Kidney tubule cell (primary cell): ENCODE data around the gene CTNS.

Experiments
- DNase-seq: peaks from one replicate; pipeline ENCODE4 v3.0.0-alpha.2; 2018; ENCODE audit warnings: low spot score

Gene CTNS

DNA sequence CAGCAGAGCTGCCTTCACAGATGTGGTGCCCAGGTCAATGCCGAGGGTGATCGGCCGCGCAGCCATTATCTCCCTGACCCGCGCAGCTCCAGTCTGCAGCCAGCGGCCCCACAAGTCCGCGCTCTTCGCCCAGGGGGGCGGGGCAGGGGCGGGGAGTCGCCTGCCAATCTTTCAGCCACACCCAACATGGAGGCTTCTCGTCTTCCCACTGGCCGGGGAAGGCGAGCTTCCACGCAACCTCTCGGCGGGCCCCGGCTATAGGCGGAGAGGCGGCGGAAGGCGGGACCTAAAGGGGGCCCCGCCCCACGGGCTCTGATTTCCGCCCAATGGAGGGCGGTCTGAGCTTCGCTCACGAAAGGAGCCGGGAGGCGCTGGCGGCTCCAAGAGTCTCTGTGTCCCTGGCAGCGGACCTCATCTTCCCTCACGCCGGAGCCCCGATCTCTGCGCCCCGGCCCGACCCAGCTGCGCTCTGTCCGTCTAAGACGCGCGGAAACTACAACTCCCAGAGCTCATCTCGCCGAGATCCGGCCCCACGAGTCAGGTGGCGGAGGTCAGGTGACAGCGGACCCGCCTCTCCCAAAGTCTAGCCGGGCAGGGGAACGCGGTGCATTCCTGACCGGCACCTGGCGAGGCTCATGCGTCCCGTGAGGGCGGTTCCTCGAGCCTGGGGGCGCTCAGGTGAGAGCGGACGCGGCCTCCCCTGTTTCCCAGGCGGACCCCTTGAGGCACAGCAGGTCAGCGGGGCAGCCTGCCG, at the start of gene CTNS, which contains the start of gene SHPK:
Gene CTNS (plus strand): TSS at position 607 of the 754 bp plus-strand sequence. CDS start 3,447 bp downstream, outside the sequence.
Gene SHPK (minus strand): TSS at position 97 of the 754 bp plus-strand sequence. CDS start 31 bp downstream, at position 66.
- DNase-seq: peak; percentile 98

GRCh38 chr17:3589784-3590183, 46.8 kb upstream of the CTNS start:
- no peak for DNase-seq

GRCh38 chr17:3590231-3590630, 46.3 kb upstream of the CTNS start:
- DNase-seq: no peak

DNA sequence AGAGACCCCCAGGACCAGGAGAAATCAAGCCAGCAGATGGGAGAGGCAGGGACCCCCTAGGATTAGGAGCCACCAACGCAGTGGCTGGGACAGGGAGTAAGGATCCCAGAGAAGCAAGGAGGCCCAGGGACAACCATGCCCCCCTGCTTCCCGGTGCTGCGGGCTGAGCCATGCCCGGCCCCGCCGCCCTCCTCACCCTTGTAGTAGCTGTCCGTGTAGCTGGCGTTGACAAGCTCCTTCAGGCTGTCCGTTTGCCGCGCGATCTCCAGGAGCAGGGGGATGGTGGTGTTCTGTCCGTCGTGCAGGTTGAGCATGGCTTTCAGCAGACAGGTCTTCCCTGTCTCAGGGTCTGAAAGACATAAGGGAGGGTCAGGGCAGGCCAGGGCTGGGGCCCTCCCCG, 45.8 kb upstream of the CTNS start:
- no peak for DNase-seq

- no peak for DNase-seq
Measured at GRCh38 chr17:3592216-3592860, 44.2 kb upstream of the CTNS start.

DNA sequence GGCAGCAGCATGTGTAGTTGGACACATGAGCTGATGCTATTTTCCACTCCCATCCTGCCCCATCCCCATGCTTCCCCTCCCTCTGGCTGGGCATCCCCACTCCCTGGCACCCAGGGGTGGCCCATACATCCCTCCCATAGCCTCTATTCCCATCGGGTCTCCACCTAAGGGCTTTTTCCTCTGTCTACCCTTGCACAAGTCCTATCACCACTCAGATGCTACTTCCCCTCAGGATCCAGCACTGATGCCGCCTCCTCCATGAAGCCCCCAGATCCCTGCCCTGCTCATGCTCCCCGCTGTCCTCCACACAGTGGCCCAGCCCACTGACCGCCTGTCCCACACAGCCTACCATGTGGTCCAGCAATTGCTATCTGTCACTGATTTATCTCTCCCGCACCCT, 43.2 kb upstream of the CTNS start:
- DNase-seq: no peak

DNA sequence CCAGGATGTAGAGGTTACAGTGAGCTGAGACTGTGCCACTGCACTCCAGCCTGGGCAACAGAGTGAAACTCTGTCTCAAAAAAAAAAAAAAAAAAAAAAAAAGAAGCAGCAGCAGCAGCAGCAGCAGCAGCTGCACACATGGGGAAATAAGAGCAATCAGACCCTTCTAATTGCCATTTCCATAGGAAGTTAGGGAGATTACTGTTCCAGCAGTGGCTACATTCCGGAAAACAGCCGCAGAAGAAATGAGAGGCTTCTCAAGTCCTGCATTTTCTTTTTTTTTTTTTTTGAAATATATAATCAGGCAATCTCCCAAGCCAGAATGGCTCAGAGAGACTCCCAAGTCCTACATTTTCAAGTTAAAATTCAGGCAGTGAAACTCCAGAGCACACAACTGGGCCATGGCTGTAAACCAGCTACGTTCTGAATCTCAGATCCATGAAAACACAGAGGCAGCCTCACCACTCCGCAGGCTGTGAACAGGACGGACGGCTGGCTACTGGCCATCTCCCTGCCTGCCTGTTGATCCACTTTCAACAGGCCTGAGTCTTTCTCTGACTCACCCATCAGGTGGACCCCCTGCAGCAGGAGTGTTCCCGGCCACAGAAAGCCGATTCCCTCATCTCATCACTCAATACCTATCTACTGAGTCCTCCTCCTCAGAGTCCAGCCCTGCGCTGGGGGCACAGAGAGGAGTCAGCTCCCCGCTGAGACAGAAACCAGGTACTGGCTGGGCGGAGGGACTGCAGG, 42.3 kb upstream of the CTNS start:
- peak; percentile 46 for DNase-seq

DNA sequence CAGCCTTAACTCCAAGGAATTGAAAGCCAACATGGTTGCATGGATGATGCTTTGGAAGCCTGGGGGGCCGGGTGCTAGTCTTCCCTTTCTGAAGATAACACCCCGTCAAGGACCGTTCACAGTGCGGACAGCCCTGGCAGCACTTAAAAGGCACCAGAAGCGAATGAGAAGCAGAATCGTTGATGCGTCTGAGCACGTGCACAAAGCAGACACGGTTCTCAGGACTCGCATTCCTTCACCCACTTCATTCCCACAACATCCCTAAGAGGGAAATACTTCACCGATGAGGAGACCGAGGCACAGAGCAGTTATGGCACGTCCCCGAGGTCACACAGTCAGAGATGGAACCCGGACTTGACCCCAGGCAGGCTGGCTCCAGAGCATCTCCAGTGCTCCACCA, 41.6 kb upstream of the CTNS start:
- no peak for DNase-seq

- no peak for DNase-seq
Measured at GRCh38 chr17:3596804-3597464, 39.6 kb upstream of the CTNS start.

GRCh38 chr17:3598078-3598477, 38.5 kb upstream of the CTNS start:
- no peak for DNase-seq

DNA sequence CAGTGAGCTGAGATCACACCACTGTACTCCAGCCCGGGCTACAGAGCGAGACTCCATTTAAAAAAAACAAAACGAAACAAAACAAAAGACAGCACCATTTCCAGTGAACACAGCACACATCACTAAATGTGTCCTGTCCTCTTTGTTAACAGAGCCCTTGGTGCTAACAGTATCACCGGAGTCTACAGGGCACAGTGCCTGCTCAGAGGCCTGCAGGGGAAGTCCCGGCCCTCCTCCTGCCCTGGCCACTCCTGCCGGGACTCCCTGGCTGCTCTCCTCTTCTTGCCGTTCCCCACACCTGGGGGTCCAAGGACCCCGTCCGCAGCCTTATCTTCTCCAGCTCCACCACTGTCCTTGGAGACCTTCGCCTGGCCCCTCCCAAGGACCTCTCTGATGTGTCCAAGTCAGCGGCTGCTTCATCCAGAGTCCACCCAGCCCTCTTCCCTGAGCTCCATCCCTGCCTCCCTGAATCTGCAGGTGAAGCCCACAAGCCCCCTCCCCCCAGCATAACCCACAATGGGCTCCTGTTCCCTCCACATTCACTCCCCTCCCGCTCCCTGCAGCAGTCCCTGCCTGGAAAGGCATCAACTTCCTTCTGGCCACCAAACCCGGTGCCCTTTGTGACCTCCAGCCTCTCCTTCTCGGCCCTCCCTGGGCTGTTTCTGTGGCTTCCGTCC, 35.9 kb upstream of the CTNS start:
- no peak for DNase-seq

- DNase-seq: peak; percentile 9
Measured at GRCh38 chr17:3602499-3602898, 34.1 kb upstream of the CTNS start.

DNA sequence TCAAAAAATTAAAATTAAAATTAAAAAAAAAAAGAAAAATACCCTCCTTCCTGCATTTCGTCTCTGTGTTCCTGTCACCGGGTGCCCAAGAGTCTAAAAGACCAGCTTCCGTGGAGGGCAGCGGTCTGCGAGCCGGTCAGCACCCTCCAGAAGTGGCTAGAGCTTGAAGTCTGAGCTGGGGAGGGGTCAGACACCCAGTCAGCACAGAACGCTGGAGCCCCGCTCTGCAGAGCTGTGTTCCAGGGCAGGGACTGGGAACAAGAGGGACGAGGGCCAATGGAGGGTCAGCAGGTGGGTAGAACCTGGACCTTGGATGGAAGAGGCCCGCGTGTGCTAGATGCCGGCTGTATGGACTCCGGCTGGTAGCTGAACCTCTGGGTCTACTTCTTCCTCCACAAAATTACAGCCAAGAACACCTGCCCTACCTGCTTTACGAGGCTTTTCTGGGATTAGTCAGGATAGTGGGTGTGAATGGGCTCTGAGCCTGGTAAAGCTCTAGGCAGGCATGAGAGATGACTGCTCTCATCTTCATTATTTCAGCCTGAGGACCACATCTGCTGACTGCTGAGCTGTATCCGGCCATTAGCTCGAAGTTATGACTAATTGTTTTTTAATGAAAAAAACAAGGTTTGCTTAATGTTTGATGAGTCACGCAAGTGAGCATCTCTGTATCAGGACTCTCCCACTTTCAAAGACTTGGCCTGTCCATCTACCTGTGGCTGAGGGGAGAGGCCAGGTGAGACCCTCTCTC, 33.3 kb upstream of the CTNS start:
- peak; percentile 64 for DNase-seq

- no peak for DNase-seq
Measured at GRCh38 chr17:3603870-3604259, 32.7 kb upstream of the CTNS start.

DNA sequence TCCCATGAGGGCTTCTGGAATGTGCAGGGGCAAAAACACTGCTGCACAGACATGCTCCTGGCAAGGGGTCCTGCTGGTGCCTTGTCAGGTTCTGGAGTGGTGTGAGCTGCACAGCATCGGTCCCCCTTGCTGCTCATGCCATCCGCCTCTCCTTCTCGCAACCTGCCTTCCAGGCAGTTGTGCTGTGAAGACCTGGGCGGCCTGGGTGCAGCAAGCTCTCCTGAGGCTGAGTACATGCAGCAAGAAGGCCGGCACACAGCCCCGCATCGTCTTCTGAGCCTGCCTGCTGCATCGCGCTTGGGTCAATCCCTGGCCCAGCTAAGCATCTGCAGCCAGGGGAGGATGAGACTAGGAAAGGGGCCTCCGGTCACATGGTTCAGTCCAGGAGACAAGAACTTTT, 26.9 kb upstream of the CTNS start:
- DNase-seq: no peak

- DNase-seq: no peak
Measured at GRCh38 chr17:3610523-3610922, 26.0 kb upstream of the CTNS start.

GRCh38 chr17:3613124-3613523, 23.4 kb upstream of the CTNS start:
- DNase-seq: no peak

DNA sequence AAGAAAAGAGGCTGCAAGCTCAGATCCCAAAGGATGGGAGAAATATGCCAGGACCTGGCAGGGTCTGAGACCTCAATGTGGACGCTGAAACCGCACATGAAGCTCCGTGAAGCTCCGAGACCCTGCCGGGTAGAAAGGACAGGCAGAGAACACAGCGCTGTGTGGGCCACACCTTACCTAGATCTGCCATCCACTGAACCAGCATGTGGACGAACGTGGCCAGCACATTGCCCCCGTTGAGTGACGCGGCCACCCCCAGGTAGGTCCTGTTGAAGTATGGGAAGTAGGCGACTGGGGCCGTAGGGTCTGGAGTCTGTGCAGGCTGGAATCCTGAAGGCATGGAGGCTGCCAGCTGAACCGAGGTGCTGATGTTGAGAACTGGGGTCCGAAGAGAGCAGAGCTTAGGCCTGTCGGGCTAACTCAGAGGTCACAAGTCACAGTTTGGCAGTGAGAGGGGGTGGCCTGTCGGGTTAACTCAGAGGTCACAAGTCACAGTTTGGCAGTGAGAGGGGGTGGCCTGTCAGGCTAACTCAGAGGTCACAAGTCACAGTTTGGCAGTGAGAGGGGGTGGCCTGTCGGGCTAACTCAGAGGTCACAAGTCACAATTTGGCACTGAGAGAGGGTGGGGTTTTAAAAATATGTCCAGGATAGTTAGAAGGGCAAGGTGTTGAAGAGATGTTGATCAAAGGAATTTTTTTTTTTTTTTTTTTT, 21.2 kb upstream of the CTNS start:
- DNase-seq: no peak

DNA sequence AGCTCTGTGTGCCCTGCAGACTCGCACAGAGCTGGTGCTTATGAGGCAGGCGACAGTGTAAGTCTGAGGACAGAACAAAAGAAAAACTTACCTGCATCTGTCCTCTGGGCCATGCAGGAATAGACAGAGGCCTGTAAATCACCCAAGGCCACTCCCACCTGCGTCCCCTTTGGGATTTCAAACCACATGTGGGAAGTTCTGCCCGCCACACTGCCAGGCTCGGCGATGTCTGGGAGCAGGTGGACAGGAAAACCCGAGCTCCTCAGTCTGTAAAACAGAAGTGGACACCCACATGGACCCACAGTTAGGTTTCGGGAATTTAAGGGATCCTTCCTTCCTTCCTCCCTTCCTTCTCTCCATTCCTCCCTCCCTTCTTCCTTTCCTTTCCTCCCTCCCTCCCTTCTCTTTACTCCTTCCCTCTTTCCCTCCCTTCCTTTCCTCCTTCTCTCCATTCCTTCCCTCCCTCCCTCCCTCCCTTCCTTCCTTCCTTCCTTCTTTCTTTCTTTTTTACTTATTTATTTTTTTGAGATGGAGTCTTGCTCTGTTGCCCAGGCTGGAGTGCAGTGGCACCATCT, 15.3 kb upstream of the CTNS start:
- no peak for DNase-seq

DNA sequence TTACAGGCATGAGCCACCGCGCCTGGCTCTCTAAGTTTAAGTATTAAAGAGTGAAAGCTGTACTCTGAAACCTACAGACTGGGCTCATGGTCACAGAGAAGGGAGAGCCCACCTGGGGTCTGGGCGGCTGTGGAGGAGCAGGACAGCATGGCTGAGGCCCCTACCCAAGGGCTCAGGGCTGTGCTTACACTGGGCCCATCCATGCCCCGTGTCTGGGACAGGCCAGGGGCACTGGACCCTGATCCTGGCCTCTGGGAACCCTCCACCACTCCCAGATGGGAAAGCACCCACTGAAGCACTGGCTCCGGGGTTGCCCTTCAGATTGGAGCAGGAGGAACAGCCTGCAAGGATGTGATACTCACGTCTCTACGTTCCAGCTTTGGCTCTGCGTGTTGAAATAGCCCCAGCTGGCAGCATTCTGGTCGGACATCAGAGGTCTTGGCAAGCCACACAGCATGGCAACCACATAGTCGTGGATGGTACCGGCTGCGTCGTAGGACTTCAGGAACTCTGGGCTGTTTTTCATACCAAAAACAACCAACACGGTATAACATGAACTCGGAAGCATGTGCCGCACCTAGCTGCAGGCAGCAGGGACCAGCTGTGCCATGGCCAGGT, 13.5 kb upstream of the CTNS start:
- no peak for DNase-seq
